OCI-LY1 (cell line): ENCODE measurements around the gene ZNF14.
"Not testable (repeated sequence)": the region's sequence is repeated elsewhere in the genome, so short reads cannot be mapped to it uniquely, and the experiment has no call there.

Source experiments
- EZH2 ChIP-seq: fragments of 200-600 bp; sonication (generic), shearing (Covaris generic); IDR thresholded peaks from 2 replicates; pipeline ENCODE4 v1.8.0; 2017; ENCODE audit warnings: borderline replicate concordance, mixed run types, mild to moderate bottlenecking, antibody characterized with exemption, low read length, moderate library complexity, mixed read lengths
- TF ChIP-seq, protein P1 (sequence below): fragments of 200-600 bp; sonication (generic), shearing (Covaris generic); IDR thresholded peaks from 2 replicates; pipeline ENCODE4 v1.5.1; 2017; ENCODE audit warnings: mild to moderate bottlenecking, antibody characterized with exemption, low read length, moderate library complexity, mixed read lengths

DNA sequence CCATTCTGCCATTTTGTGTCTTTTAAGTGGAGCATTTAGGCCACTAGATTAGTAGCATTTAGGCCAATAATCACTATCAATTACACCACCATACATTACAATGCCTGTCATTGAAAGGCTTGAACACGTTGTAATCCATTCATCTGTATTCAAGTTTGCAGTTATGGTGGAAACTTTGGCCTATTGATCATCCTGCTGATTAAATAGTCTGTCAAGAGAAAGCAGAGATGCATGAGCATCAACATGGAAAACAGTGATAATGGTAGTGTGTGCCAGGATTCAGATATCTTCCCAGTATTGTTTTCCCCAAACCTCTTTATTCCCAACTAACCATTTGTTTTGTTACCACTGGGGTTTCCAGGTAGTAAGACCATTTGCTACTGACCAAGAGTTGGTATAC lies 32.4 kb downstream of the ZNF14 start:
- TF ChIP-seq, protein P1, sequence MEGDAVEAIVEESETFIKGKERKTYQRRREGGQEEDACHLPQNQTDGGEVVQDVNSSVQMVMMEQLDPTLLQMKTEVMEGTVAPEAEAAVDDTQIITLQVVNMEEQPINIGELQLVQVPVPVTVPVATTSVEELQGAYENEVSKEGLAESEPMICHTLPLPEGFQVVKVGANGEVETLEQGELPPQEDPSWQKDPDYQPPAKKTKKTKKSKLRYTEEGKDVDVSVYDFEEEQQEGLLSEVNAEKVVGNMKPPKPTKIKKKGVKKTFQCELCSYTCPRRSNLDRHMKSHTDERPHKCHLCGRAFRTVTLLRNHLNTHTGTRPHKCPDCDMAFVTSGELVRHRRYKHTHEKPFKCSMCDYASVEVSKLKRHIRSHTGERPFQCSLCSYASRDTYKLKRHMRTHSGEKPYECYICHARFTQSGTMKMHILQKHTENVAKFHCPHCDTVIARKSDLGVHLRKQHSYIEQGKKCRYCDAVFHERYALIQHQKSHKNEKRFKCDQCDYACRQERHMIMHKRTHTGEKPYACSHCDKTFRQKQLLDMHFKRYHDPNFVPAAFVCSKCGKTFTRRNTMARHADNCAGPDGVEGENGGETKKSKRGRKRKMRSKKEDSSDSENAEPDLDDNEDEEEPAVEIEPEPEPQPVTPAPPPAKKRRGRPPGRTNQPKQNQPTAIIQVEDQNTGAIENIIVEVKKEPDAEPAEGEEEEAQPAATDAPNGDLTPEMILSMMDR: not testable (repeated sequence)
- not testable (repeated sequence) for TF ChIP-seq EZH2
